ENCODE measurements around the gene TCF20.
A peak's percentile ranks its signal among the peaks of the same experiment; 100 is the strongest.

The TCF20 gene

GRCh38 chr22:42299586-42300258 lies 29.3 kb upstream of the TCF20 start:
- DNase-seq: peak; percentile 83

- DNase-seq: no peak
These were observed 28.3 kb upstream of the TCF20 start for GRCh38 chr22:42298746-42299145.

GRCh38 chr22:42297778-42298177 lies 27.3 kb upstream of the TCF20 start:
- peak; percentile 18 for DNase-seq

GRCh38 chr22:42296883-42297282 lies 26.4 kb upstream of the TCF20 start:
- DNase-seq: no peak

- DNase-seq: peak; percentile 56
These were observed 26.0 kb upstream of the TCF20 start for GRCh38 chr22:42296381-42296853.

- DNase-seq: peak; percentile 44
These were observed 23.9 kb upstream of the TCF20 start for GRCh38 chr22:42294034-42294985.

GRCh38 chr22:42292732-42293520 lies 22.5 kb upstream of the TCF20 start:
- DNase-seq: no peak

GRCh38 chr22:42291287-42291686 lies 20.8 kb upstream of the TCF20 start:
- DNase-seq: no peak

GRCh38 chr22:42289671-42290541 lies 19.5 kb upstream of the TCF20 start:
- DNase-seq: no peak

- DNase-seq: no peak
These were observed 18.3 kb upstream of the TCF20 start for GRCh38 chr22:42288791-42289190.

- DNase-seq: peak; percentile 31
These were observed 16.9 kb upstream of the TCF20 start for GRCh38 chr22:42287174-42287890.

GRCh38 chr22:42286205-42286604 lies 15.8 kb upstream of the TCF20 start:
- DNase-seq: peak; percentile 33

GRCh38 chr22:42285604-42286003 lies 15.2 kb upstream of the TCF20 start:
- DNase-seq: no peak

GRCh38 chr22:42284643-42285181 lies 14.3 kb upstream of the TCF20 start:
- DNase-seq: no peak

- no peak for DNase-seq
These were observed 13.7 kb upstream of the TCF20 start for GRCh38 chr22:42284202-42284591.

- DNase-seq: peak; percentile 38
These were observed 13.1 kb upstream of the TCF20 start for GRCh38 chr22:42283278-42284201.

GRCh38 chr22:42282943-42283277 lies 12.5 kb upstream of the TCF20 start:
- no peak for DNase-seq

- DNase-seq: no peak
These were observed 11.9 kb upstream of the TCF20 start for GRCh38 chr22:42282252-42282942.

GRCh38 chr22:42281706-42282251 lies 11.3 kb upstream of the TCF20 start:
- DNase-seq: no peak
